Measurements from ENCODE around the gene PHYH. TPM values are rescaled to one million over a fixed set of nuclear protein-coding genes. Genes with fewer than 3 reads are reported as not detected.
A peak's percentile ranks its signal among the peaks of the same experiment; 100 is the strongest.
"Not testable (repeated sequence)": the region's sequence is repeated elsewhere in the genome, so short reads cannot be mapped to it uniquely, and the experiment has no call there.

Gene PHYH
- total RNA-seq, 1 donor from 2014 or later: 20.4 TPM

DNA sequence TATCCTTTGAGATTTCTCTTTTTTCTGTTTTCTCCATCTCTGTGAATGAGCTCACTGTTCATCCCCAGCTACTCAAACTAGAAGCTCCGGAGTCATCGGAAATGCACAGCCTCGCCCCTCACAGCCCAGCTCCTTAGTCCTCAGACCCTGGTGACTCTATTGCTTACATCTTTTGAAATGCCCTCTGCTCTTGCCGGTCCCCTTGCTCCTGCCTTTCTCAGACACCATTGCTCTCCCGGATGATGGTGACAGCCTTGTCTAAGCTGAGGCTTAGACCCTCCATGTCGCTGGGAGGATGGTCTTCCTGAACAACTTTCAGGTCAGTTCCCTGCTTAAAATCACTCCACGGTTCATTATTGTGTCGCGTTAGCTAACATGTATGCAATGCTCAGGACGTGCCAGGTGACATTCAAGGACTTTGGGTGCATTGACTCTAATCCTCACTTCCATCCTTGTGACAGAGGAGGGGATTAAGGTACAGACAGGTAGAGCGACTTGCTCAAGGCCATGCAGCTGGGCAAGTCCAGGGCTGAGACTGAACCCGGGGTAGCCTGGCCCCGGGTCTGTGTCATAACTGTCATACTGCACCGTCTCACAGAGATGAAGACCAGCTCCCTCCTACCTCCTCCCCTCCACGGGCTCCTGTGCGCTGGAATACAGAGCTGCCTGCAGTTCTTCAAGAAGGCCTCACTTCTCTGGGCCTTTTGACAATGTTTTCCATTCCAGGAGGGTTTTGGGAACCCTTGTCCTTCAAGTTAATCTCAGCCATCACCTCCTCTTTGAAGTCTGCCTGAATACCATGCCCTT, 61.4 kb downstream of the PHYH start:
- H3K27me3 Mint-ChIP-seq (ENCODE audit: unreplicated experiment): peaks cover 3% of the 10 kb centered on the region
- H3K4me3 Mint-ChIP-seq (ENCODE audit: unreplicated experiment): no peak overlapping the region
- no peak for DNase-seq
- H3K4me1 Mint-ChIP-seq (ENCODE audit: low read depth, unreplicated experiment): peaks cover 4% of the 10 kb centered on the region
- H3K9me3 Mint-ChIP-seq (ENCODE audit: unreplicated experiment): peaks cover 3% of the 10 kb centered on the region
- no peaks in the 10 kb centered on the region for H3K36me3 Mint-ChIP-seq (ENCODE audit: unreplicated experiment)
- TF ChIP-seq, protein P1, sequence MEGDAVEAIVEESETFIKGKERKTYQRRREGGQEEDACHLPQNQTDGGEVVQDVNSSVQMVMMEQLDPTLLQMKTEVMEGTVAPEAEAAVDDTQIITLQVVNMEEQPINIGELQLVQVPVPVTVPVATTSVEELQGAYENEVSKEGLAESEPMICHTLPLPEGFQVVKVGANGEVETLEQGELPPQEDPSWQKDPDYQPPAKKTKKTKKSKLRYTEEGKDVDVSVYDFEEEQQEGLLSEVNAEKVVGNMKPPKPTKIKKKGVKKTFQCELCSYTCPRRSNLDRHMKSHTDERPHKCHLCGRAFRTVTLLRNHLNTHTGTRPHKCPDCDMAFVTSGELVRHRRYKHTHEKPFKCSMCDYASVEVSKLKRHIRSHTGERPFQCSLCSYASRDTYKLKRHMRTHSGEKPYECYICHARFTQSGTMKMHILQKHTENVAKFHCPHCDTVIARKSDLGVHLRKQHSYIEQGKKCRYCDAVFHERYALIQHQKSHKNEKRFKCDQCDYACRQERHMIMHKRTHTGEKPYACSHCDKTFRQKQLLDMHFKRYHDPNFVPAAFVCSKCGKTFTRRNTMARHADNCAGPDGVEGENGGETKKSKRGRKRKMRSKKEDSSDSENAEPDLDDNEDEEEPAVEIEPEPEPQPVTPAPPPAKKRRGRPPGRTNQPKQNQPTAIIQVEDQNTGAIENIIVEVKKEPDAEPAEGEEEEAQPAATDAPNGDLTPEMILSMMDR (IDR thresholded peaks at IDR 0.05; ENCODE audit: partially characterized antibody, unreplicated experiment): no peak
- no peak overlapping the region for H3K27ac Mint-ChIP-seq (ENCODE audit: unreplicated experiment)

DNA sequence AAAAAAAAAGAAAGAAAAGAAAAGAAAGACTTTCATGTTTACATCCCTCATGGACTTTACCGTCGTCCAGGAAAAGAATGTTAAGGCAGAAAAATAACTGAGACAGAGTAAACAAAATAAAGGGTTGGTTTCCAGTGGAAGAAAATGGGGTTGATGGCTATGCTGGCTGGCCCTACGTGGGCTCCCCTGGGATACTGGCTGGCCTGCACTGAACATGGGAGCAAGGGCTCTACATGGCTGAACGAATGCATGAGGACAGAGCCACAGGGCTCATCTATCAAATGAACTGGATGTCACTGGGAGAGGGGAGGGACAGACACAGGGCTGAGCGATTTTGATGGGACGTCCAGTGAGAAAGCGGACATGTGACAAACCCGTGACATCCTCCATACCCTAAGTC, 63.2 kb downstream of the PHYH start:
- peak overlapping the region; percentile 55 for H3K27ac Mint-ChIP-seq (ENCODE audit: unreplicated experiment)
- no peak overlapping the region for H3K4me3 Mint-ChIP-seq (ENCODE audit: unreplicated experiment)
- DNase-seq: no peak
- peaks cover 3% of the 10 kb centered on the region for H3K27me3 Mint-ChIP-seq (ENCODE audit: unreplicated experiment)
- H3K36me3 Mint-ChIP-seq (ENCODE audit: unreplicated experiment): no peaks in the 10 kb centered on the region
- H3K9me3 Mint-ChIP-seq (ENCODE audit: unreplicated experiment): peaks cover 3% of the 10 kb centered on the region
- TF ChIP-seq, protein P1 (IDR thresholded peaks at IDR 0.05; ENCODE audit: partially characterized antibody, unreplicated experiment): no peak
- no peaks in the 10 kb centered on the region for H3K4me1 Mint-ChIP-seq (ENCODE audit: low read depth, unreplicated experiment)

DNA sequence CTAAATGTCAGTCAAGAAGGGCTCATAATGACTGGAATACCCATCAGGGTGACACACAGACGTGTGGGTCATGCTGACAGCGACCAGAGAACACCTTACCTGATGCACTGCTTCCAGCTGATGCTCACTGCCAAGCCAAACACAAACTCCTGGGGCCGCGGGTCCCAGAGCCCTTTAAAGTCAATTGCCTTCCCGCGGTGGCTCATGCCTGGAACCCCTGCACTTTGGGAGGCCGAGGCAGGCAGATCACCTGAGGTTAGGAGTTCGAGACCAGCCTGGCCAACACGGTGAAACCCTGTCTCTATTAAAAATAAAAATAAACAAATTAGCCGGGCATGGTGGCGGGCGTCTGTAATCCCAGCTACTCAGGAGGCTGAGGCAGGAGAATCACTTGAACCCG, 65.1 kb downstream of the PHYH start:
- not testable (repeated sequence) for H3K36me3 Mint-ChIP-seq (ENCODE audit: unreplicated experiment); H3K27me3 Mint-ChIP-seq (ENCODE audit: unreplicated experiment); H3K4me1 Mint-ChIP-seq (ENCODE audit: low read depth, unreplicated experiment); H3K4me3 Mint-ChIP-seq (ENCODE audit: unreplicated experiment); H3K9me3 Mint-ChIP-seq (ENCODE audit: unreplicated experiment); DNase-seq; H3K27ac Mint-ChIP-seq (ENCODE audit: unreplicated experiment)

DNA sequence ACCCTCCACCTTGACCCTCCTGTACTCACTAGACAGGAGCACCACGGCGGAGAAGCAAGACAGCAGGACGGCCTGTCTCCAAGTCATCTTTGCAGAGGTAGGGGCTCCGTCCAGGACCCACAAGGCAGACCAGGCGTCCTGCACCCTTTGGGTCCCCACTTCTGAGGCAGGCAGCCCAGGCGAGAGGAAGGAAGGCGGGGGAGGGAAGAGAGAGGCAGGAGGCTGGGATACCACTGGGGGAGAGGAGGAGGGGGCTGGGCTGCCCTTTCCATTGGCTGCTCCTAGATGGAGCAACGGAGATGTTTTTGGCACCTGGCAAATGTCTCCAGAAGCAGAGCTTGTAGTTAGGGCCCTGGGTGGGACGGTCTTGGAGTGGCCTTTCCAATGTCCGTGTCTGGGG, 65.7 kb downstream of the PHYH start, which contains the start of gene UCMA:
UCMA (minus strand) TSS at position 203 of the 400 bp plus-strand sequence; CDS start at position 87, 116 bp downstream.
- TF ChIP-seq, protein P1 (IDR thresholded peaks at IDR 0.05; ENCODE audit: partially characterized antibody, unreplicated experiment): no peak
- Mint-ChIP-seq H3K36me3 (ENCODE audit: unreplicated experiment) (no peaks in the 10 kb centered on the region), H3K27me3 (ENCODE audit: unreplicated experiment) (peaks cover 5% of the 10 kb centered on the region), H3K4me1 (ENCODE audit: low read depth, unreplicated experiment) (no peaks in the 10 kb centered on the region), H3K27ac (ENCODE audit: unreplicated experiment) (no peak within 1 kb of the TSS), H3K4me3 (ENCODE audit: unreplicated experiment) (no peak within 1 kb of the TSS), H3K9me3 (ENCODE audit: unreplicated experiment) (peaks cover 3% of the 10 kb centered on the region)
- DNase-seq: no peak

DNA sequence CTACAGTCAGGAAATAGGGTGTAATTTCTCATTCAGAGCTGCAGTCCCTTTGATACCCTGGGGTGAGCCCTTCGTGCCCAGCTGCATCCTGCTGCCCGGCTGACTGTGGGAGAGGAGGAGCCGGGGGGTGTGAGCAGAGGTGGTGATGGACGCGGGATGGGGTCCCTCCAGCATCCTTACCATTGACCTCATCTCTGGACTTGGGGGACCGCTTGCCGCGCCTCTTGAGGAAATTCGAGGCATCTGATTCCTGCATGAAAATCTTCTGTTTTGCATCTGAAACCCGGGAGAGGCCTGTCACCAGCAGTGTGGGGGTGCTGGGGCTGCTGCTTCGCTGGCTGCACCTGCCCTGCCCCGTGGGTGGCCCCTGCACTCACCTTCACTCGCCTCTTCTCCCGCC, 66.5 kb downstream of the PHYH start:
- H3K27ac Mint-ChIP-seq (ENCODE audit: unreplicated experiment): no peak overlapping the region

More for the DNA sequence above, 66.5 kb downstream of the PHYH start:
- H3K27me3 Mint-ChIP-seq (ENCODE audit: unreplicated experiment): peaks cover 7% of the 10 kb centered on the region
- DNase-seq: no peak
- H3K36me3 Mint-ChIP-seq (ENCODE audit: unreplicated experiment): no peaks in the 10 kb centered on the region
- peaks cover 3% of the 10 kb centered on the region for H3K9me3 Mint-ChIP-seq (ENCODE audit: unreplicated experiment)
- H3K4me3 Mint-ChIP-seq (ENCODE audit: unreplicated experiment): no peak overlapping the region
- TF ChIP-seq, protein P1 (IDR thresholded peaks at IDR 0.05; ENCODE audit: partially characterized antibody, unreplicated experiment): no peak
- H3K4me1 Mint-ChIP-seq (ENCODE audit: low read depth, unreplicated experiment): no peaks in the 10 kb centered on the region
